GM23338 (cell line): ENCODE measurements around the gene CHD1. TPM values are rescaled to one million over a fixed set of nuclear protein-coding genes. Genes with fewer than 3 reads are reported as not detected.

Experiments used
- ATAC-seq: fragments of 200-7000 bp; cut with Tn5 transposase; 3 replicates; pipeline ENCODE4 v1.9.1; 2020
- DNase-seq: peaks from one replicate; pipeline ENCODE4 v3.0.0-alpha.2; 2015; ENCODE audit warnings: low spot score
- H2AFZ ChIP-seq: fragments of 200-600 bp; sonication (generic); 2 replicates; pipeline ENCODE4 v1.8.0; 2016; ENCODE audit warnings: antibody characterized with exemption, mild to moderate bottlenecking, moderate library complexity
- H3F3A ChIP-seq: fragments of 200-600 bp; sonication (generic); replicated peaks from 2 replicates; pipeline ENCODE4 v1.8.0; 2017; ENCODE audit warnings: antibody characterized with exemption, mixed run types, low read depth
- H3K27ac ChIP-seq: fragments of 200-600 bp; sonication (generic); 2 replicates; pipeline ENCODE4 v1.6.1; 2016; ENCODE audit warnings: low read depth
- H3K27me3 ChIP-seq: fragments of 200-600 bp; sonication (generic); 2 replicates; pipeline ENCODE4 v1.8.0; 2016; ENCODE audit warnings: mild to moderate bottlenecking, mixed run types, moderate library complexity; ENCODE audit not compliant: insufficient read depth
- H3K36me3 ChIP-seq: fragments of 200-600 bp; sonication (generic); 2 replicates; pipeline ENCODE4 v1.8.0; 2016; ENCODE audit warnings: mild to moderate bottlenecking; ENCODE audit not compliant: insufficient read depth
- H3K4me1 ChIP-seq: fragments of 200-600 bp; sonication (generic); 2 replicates; pipeline ENCODE4 v1.8.0; 2016; ENCODE audit warnings: mild to moderate bottlenecking, moderate library complexity; ENCODE audit not compliant: insufficient read depth
- H3K4me2 ChIP-seq: fragments of 200-600 bp; sonication (generic); 2 replicates; pipeline ENCODE4 v1.7.1; 2017; ENCODE audit warnings: mixed run types
- H3K4me3 ChIP-seq: fragments of 200-600 bp; sonication (generic); 2 replicates; pipeline ENCODE4 v1.6.1; 2016; ENCODE audit warnings: mixed run types
- H3K79me2 ChIP-seq: fragments of 200-600 bp; sonication (generic); replicated peaks from 2 replicates; pipeline ENCODE4 v1.8.0; 2017; ENCODE audit warnings: mild to moderate bottlenecking; ENCODE audit not compliant: insufficient read depth
- H3K9me2 ChIP-seq: fragments of 200-600 bp; sonication (generic); 2 replicates; pipeline ENCODE4 v1.8.0; 2017; ENCODE audit not compliant: insufficient read depth
- H4K20me1 ChIP-seq: fragments of 200-600 bp; sonication (generic); replicated peaks from 2 replicates; pipeline ENCODE4 v1.8.0; 2017; ENCODE audit warnings: mild to moderate bottlenecking; ENCODE audit not compliant: insufficient read depth
- H3K27ac Mint-ChIP-seq: 2 replicates; pipeline ENCODE4 v1.8.0; 2020; ENCODE audit warnings: inconsistent platforms, mild to moderate bottlenecking, moderate library complexity, mixed read lengths
- H3K27me3 Mint-ChIP-seq: 3 replicates; pipeline ENCODE4 v1.8.0; 2022; ENCODE audit warnings: low read depth, mild to moderate bottlenecking, moderate library complexity, mixed read lengths, inconsistent platforms; ENCODE audit not compliant: insufficient read depth, poor library complexity
- H3K36me3 Mint-ChIP-seq: 3 replicates; pipeline ENCODE4 v1.8.0; 2021; ENCODE audit warnings: low read depth, mild to moderate bottlenecking, inconsistent platforms, moderate library complexity, mixed read lengths
- H3K4me1 Mint-ChIP-seq: 3 replicates; pipeline ENCODE4 v1.8.0; 2020; ENCODE audit warnings: mild to moderate bottlenecking, inconsistent platforms, mixed read lengths
- H3K4me3 Mint-ChIP-seq: 3 replicates; pipeline ENCODE4 v1.8.0; 2021; ENCODE audit warnings: moderate library complexity, mild to moderate bottlenecking, inconsistent platforms, mixed read lengths
- H3K9me3 Mint-ChIP-seq: 3 replicates; pipeline ENCODE4 v1.8.0; 2020; ENCODE audit warnings: moderate library complexity, mild to moderate bottlenecking, inconsistent platforms, mixed read lengths
- CREB1 ChIP-seq: fragments of 250-450 bp; sonication (Bioruptor Pico); IDR thresholded peaks from 2 replicates; pipeline ENCODE4 v1.5.0; 2020; ENCODE audit warnings: low read depth, mild to moderate bottlenecking, moderate library complexity
- CTCF ChIP-seq, 2 experiments: fragments of 200-600 bp in 1 of 2; sonication (generic) in 1 of 2; conservative IDR thresholded peaks; 2 replicates each; pipeline versions ENCODE4 v1.5.1 to v1.6.1; 2016 to 2017; ENCODE audit warnings: antibody characterized with exemption in 2 of 2, low read depth in 2 of 2, mild to moderate bottlenecking in 2 of 2, moderate library complexity in 1 of 2
- ETS1 ChIP-seq: IDR thresholded peaks from 2 replicates; pipeline ENCODE4 v1.6.1; 2016; ENCODE audit warnings: antibody characterized with exemption
- EZH2 ChIP-seq: fragments of 200-600 bp; sonication (generic); IDR thresholded peaks from one replicate; pipeline ENCODE4 v1.8.0; 2017; ENCODE audit warnings: antibody characterized with exemption, mild to moderate bottlenecking, low read depth; ENCODE audit not compliant: unreplicated experiment
- POLR2AphosphoS5 ChIP-seq: IDR thresholded peaks from 2 replicates; pipeline ENCODE4 v1.6.1; 2016; ENCODE audit warnings: antibody characterized with exemption, low read depth
- ZNF462 ChIP-seq: fragments of 250-450 bp; sonication (Bioruptor Pico); IDR thresholded peaks from 2 replicates; pipeline ENCODE4 v1.5.0; 2020; ENCODE audit warnings: mild to moderate bottlenecking, moderate library complexity
- polyA plus RNA-seq: library from polyadenylated mRNA; unstranded; fragments of >200 nt; fragmentation: Nextera tagmentation; extraction: Ambion mirVana; gene quantifications from 2 replicates; pipeline ENCODE4 v1.2.1, GENCODE V29; 2016
- total RNA-seq: library from RNA; depleted of rRNA; stranded (reverse); fragments of >200 nt; shearing (Covaris generic); gene quantifications from 2 replicates; pipeline ENCODE4 v1.2.3, GENCODE V29; 2014

The CHD1 gene
- total and polyA plus RNA-seq, 2 experiments from 2014 or later, result 36.4 to 75.6 TPM

- TF ChIP-seq CREB1 (CRISPR knock-in tag) (no peak), ETS1 (no peak), POLR2AphosphoS5 (no peak), EZH2 (no peak), ZNF462 (no peak), CTCF (conservative IDR thresholded peaks at IDR 0.05; ENCODE audit: low read depth in 2 of 2) (peak in 1 of 2 experiments; percentile 27; a peak in 2 of 4 replicates)
- peaks cover 8% of the 10 kb centered on the region; the same call in 2 of the 3 replicates for H3K9me3 Mint-ChIP-seq
- no peaks in the 10 kb centered on the region for H3K36me3 ChIP-seq
These were observed 40.6 kb upstream of the CHD1 start for GRCh38 chr5:98969400-98969799.

More at GRCh38 chr5:98969400-98969799, 40.6 kb upstream of the CHD1 start:
- Histone ChIP-seq H3F3A (no peaks in the 10 kb centered on the region), H3K79me2 (no peaks in the 10 kb centered on the region), H3K27me3 (no peaks in the 10 kb centered on the region), H3K4me1 (no peaks in the 10 kb centered on the region), H3K4me2 (no peak overlapping the region), H3K27ac (no peak overlapping the region), H4K20me1 (no peaks in the 10 kb centered on the region), H2AFZ (no peak overlapping the region), H3K9me2 (no peaks in the 10 kb centered on the region), H3K4me3 (no peak overlapping the region)
- DNase-seq (no peak), ATAC-seq (no peak)
- peaks cover 5% of the 10 kb centered on the region; the same call in 1 of the 3 replicates for H3K36me3 Mint-ChIP-seq
- no peak overlapping the region for H3K27ac Mint-ChIP-seq
- peaks cover 2% of the 10 kb centered on the region for H3K27me3 Mint-ChIP-seq
- no peaks in the 10 kb centered on the region for H3K4me1 Mint-ChIP-seq
- H3K4me3 Mint-ChIP-seq, result no peak overlapping the region
